HG03103 (cell line): ENCODE measurements around the gene EFNA4.
"Not testable (repeated sequence)": the region's sequence is repeated elsewhere in the genome, so short reads cannot be mapped to it uniquely, and the experiment has no call there.

Source experiments
- ATAC-seq: cut with Tn5 transposase; IDR thresholded peaks from one replicate; pipeline ENCODE4 v1.9.1; 2021; ENCODE audit warnings: low read depth; ENCODE audit not compliant: unreplicated experiment

EFNA4 gene

GRCh38 chr1:155113450-155113980, 50.0 kb downstream of the EFNA4 start:
- ATAC-seq = no peak

GRCh38 chr1:155116113-155116764, 52.7 kb downstream of the EFNA4 start:
- no peak for ATAC-seq

- ATAC-seq = no peak
Measured at GRCh38 chr1:155117610-155118009, 54.1 kb downstream of the EFNA4 start.

GRCh38 chr1:155118090-155118489, 54.5 kb downstream of the EFNA4 start:
- not testable (repeated sequence) for ATAC-seq
